ENCODE data around the gene UTS2B. TPM values are rescaled to one million over a fixed set of nuclear protein-coding genes. Genes with fewer than 3 reads are reported as not detected.
A peak's percentile ranks its signal among the peaks of the same experiment; 100 is the strongest.

The UTS2B gene
- total and polyA plus RNA-seq, 2 experiments from 2014 or later = 0.22 to 0.61 TPM

- H3K9me2 ChIP-seq (ENCODE audit: insufficient read depth) = no peaks in the 10 kb centered on the region; the same call in 1 of the 2 replicates
- H3K9me3 ChIP-seq (ENCODE audit: low read depth) = no peaks in the 10 kb centered on the region
- no peak overlapping the region for H3K4me2 ChIP-seq (ENCODE audit: unreplicated experiment)
- TF ChIP-seq EZH2 (IDR thresholded peaks at IDR 0.05; ENCODE audit: insufficient read depth, poor library complexity, severe bottlenecking) = no peak
- no peak for TF ChIP-seq EZH2phosphoT487 (IDR thresholded peaks at IDR 0.05; ENCODE audit: insufficient read depth, low read depth)
- H3K9ac ChIP-seq = no peak overlapping the region
- H3K4me1 ChIP-seq (ENCODE audit: insufficient read depth) = no peaks in the 10 kb centered on the region
- no peak overlapping the region for H3K4me3 ChIP-seq
- H2AFZ ChIP-seq = no peak overlapping the region
- no peaks in the 10 kb centered on the region for H3K27me3 ChIP-seq (replicated peaks; ENCODE audit: insufficient read depth)
- no peak overlapping the region for H3K27ac ChIP-seq
- no peaks in the 10 kb centered on the region for H3F3A ChIP-seq (ENCODE audit: insufficient read depth)
- no peaks in the 10 kb centered on the region for H4K20me1 ChIP-seq (ENCODE audit: insufficient read depth)
- H3K36me3 ChIP-seq (ENCODE audit: low read depth) = no peaks in the 10 kb centered on the region
- in situ Hi-C loops (cut with MboI) = no loop called here
- WGBS, 2 experiments (ENCODE audit: low coverage in 1 of 2, low lambda C conversion rate in 2 of 2, missing lambda C conversion rate in 2 of 2) = 66 to 69% methylated on average over 5 of the region's 5 CpGs
- no peak for DNase-seq
- no peaks in the 10 kb centered on the region for H3K79me2 ChIP-seq (ENCODE audit: insufficient read depth)
Measured at GRCh38 chr3:191227541-191227940, 102.8 kb downstream of the UTS2B start.

DNA sequence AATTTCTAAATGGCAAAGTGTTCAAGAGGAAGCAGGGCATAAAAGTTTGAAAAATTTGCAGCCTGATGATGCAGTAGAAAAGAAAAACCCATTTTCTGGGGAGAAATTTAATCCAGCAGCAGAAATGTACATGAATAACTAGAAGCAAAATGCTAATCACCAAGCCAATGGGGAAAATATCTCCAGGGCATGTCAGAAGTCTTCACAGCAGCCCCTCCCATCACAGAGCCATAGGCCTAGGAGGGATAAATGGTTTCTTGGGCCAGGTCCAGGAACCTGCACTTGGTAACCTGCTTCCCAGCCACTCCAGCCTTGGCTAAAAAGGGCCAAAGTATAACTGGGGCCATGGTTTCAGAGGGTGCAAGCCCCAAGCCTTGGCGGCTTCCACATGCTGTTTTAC is 108.7 kb downstream of the UTS2B start:
- H3F3A ChIP-seq (ENCODE audit: insufficient read depth) = peaks cover 6% of the 10 kb centered on the region; the same call in 1 of the 2 replicates
- H4K20me1 ChIP-seq (ENCODE audit: insufficient read depth) = no peaks in the 10 kb centered on the region
- no peak overlapping the region for H3K4me3 ChIP-seq
- 94 to 100% methylated on average over 1 of the region's 1 CpG for WGBS, 2 experiments (ENCODE audit: low coverage in 1 of 2, low lambda C conversion rate in 2 of 2, missing lambda C conversion rate in 2 of 2)
- in situ Hi-C loops (cut with MboI) = no loop called here
- TF ChIP-seq EZH2 (IDR thresholded peaks at IDR 0.05; ENCODE audit: insufficient read depth, poor library complexity, severe bottlenecking) (no peak), EZH2phosphoT487 (IDR thresholded peaks at IDR 0.05; ENCODE audit: insufficient read depth, low read depth) (no peak)
- no peaks in the 10 kb centered on the region; the same call in 1 of the 2 replicates for H3K9me2 ChIP-seq (ENCODE audit: insufficient read depth)
- H3K9me3 ChIP-seq (ENCODE audit: low read depth) = no peaks in the 10 kb centered on the region
- H3K27ac ChIP-seq = no peak overlapping the region
- 0 out of 2 replicates have a peak, but pooled peaks cover 10% of the 10 kb centered on the region for H3K4me1 ChIP-seq (ENCODE audit: insufficient read depth)
- no peaks in the 10 kb centered on the region for H3K27me3 ChIP-seq (replicated peaks; ENCODE audit: insufficient read depth)
- no peak for DNase-seq
- no peak overlapping the region for H2AFZ ChIP-seq
- no peaks in the 10 kb centered on the region for H3K36me3 ChIP-seq (ENCODE audit: low read depth)
- H3K79me2 ChIP-seq (ENCODE audit: insufficient read depth) = no peaks in the 10 kb centered on the region
- no peak overlapping the region for H3K4me2 ChIP-seq (ENCODE audit: unreplicated experiment)
- H3K9ac ChIP-seq = no peak overlapping the region

DNA sequence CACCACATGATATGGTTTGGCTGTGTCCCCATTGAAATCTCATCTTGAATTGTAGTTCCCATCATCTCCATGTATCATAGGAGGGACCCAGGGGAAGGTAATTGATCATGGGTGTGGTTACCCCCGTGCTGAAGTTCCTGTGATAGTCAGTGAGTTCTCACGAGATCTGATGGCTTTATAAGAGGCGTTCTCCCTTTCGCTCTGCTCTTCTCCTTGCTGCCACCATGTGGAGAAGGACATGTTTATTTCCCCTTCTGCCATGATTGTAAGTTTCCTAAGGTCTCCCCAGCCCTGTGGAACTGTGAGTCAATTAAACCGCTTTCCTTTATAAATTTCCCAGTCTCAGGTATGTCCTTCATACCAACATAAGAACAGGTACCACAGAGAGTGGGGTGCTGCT is 109.4 kb downstream of the UTS2B start:
- Histone ChIP-seq H3F3A (ENCODE audit: insufficient read depth) (peaks cover 6% of the 10 kb centered on the region; the same call in 1 of the 2 replicates), H3K36me3 (ENCODE audit: low read depth) (no peaks in the 10 kb centered on the region), H3K27me3 (replicated peaks; ENCODE audit: insufficient read depth) (no peaks in the 10 kb centered on the region), H3K9me2 (ENCODE audit: insufficient read depth) (no peaks in the 10 kb centered on the region), H3K79me2 (ENCODE audit: insufficient read depth) (no peaks in the 10 kb centered on the region), H3K27ac (no peak overlapping the region), H3K4me2 (ENCODE audit: unreplicated experiment) (no peak overlapping the region), H4K20me1 (ENCODE audit: insufficient read depth) (no peaks in the 10 kb centered on the region), H2AFZ (no peak overlapping the region), H3K4me3 (no peak overlapping the region), H3K4me1 (ENCODE audit: insufficient read depth) (0 out of 2 replicates have a peak, but pooled peaks cover 14% of the 10 kb centered on the region), H3K9ac (no peak overlapping the region), H3K9me3 (ENCODE audit: low read depth) (no peaks in the 10 kb centered on the region)
- no peak for TF ChIP-seq EZH2 (IDR thresholded peaks at IDR 0.05; ENCODE audit: insufficient read depth, poor library complexity, severe bottlenecking)
- no peak for TF ChIP-seq EZH2phosphoT487 (IDR thresholded peaks at IDR 0.05; ENCODE audit: insufficient read depth, low read depth)
- in situ Hi-C loops (cut with MboI) = no loop called here
- 60 to 75% methylated on average over 5 of the region's 5 CpGs for WGBS, 2 experiments (ENCODE audit: low coverage in 1 of 2, low lambda C conversion rate in 2 of 2, missing lambda C conversion rate in 2 of 2)
- no peak for DNase-seq

- no peaks in the 10 kb centered on the region for H3K9me3 ChIP-seq (ENCODE audit: low read depth)
- no peak overlapping the region for H3K4me3 ChIP-seq
- H2AFZ ChIP-seq = peak overlapping the region; percentile 37; the same call in 1 of the 2 replicates
- TF ChIP-seq EZH2 (IDR thresholded peaks at IDR 0.05; ENCODE audit: insufficient read depth, poor library complexity, severe bottlenecking) (no peak), EZH2phosphoT487 (IDR thresholded peaks at IDR 0.05; ENCODE audit: insufficient read depth, low read depth) (no peak)
- H3K36me3 ChIP-seq (ENCODE audit: low read depth) = no peaks in the 10 kb centered on the region
- peak; percentile 69 for DNase-seq
- 0 out of 2 replicates have a peak, but pooled peaks cover 14% of the 10 kb centered on the region for H3K4me1 ChIP-seq (ENCODE audit: insufficient read depth)
- no peaks in the 10 kb centered on the region for H4K20me1 ChIP-seq (ENCODE audit: insufficient read depth)
- in situ Hi-C loops (cut with MboI) = no loop called here
- WGBS, 2 experiments (ENCODE audit: low coverage in 1 of 2, low lambda C conversion rate in 2 of 2, missing lambda C conversion rate in 2 of 2) = 9 to 20% methylated on average over 1 of the region's 1 CpG
- peaks cover 6% of the 10 kb centered on the region; the same call in 1 of the 2 replicates for H3F3A ChIP-seq (ENCODE audit: insufficient read depth)
- no peaks in the 10 kb centered on the region for H3K79me2 ChIP-seq (ENCODE audit: insufficient read depth)
- no peak overlapping the region for H3K4me2 ChIP-seq (ENCODE audit: unreplicated experiment)
- no peaks in the 10 kb centered on the region for H3K9me2 ChIP-seq (ENCODE audit: insufficient read depth)
- H3K9ac ChIP-seq = no peak overlapping the region
- H3K27ac ChIP-seq = peak overlapping the region; percentile 40
- H3K27me3 ChIP-seq (replicated peaks; ENCODE audit: insufficient read depth) = no peaks in the 10 kb centered on the region
Measured at GRCh38 chr3:191217301-191217700, 113.0 kb downstream of the UTS2B start.

Other genes with a start within 250 kb of the UTS2B start
- gene OSTN, start 131.3 kb downstream of the UTS2B start, total RNA-seq (2014; rRNA removed; shearing (Covaris generic)) = not detected in 2 replicates
- gene OSTN, start 131.3 kb downstream of the UTS2B start, polyA plus RNA-seq (2016; fragmentation: Nextera tagmentation; extraction: Ambion mirVana) = not detected in 2 replicates
- 68.6 and 80.7 TPM in 2 replicates for gene CCDC50, start 1.1 kb downstream of the UTS2B start, total RNA-seq (2014; rRNA removed; shearing (Covaris generic))
- gene CCDC50, start 1.1 kb downstream of the UTS2B start, polyA plus RNA-seq (2016; fragmentation: Nextera tagmentation; extraction: Ambion mirVana) = 61.8 and 63.0 TPM in 2 replicates
- not detected in 2 replicates for gene PYDC2, start 130.6 kb upstream of the UTS2B start, total RNA-seq (2014; rRNA removed; shearing (Covaris generic))
- not detected in 2 replicates for gene PYDC2, start 130.6 kb upstream of the UTS2B start, polyA plus RNA-seq (2016; fragmentation: Nextera tagmentation; extraction: Ambion mirVana)

Measured in GM23248 (cell line).